ENCODE data around the gene ASAP2.

Gene ASAP2

DNA sequence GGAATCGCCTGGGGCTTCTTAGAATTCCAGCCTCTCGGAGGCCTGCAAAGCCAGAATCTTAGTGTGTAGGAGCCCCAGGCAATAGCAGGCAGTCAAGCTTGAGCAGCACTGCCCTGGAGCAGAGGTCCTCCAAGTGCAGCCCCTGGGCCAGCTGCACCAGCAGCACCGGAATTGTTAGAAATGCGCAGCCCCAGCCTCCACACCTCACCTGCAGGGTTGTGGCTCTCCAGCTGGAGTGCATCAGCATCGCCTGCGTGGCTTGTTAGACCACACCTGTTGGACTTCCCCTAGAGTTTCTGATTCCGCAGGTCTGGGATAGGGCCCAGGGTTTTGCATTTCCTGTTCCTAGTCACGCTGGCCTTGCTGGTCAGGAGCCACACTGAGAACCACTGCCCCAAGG is 100.3 kb downstream of the ASAP2 start:
- no peak for DNase-seq (ENCODE audit: low read depth, low spot score)
- Histone ChIP-seq H3K36me3 (ENCODE audit: insufficient read depth, low read length) (no peaks in the 10 kb centered on the region), H3K9me3 (ENCODE audit: low read depth, low read length) (no peaks in the 10 kb centered on the region), H3K9ac (ENCODE audit: insufficient read length) (no peak overlapping the region), H3K27ac (no peak overlapping the region), H3K4me3 (no peak overlapping the region)
- TF ChIP-seq FOXP2 (optimal IDR thresholded peaks at IDR 0.05; ENCODE audit: control extremely low read depth, extremely low read length, insufficient read depth) = no peak
- TF ChIP-seq EZH2 (IDR thresholded peaks at IDR 0.05) = no peak
- no peak for TF ChIP-seq POLR2AphosphoS5 (IDR thresholded peaks at IDR 0.05; ENCODE audit: borderline replicate concordance, low read depth, low read length)

GRCh38 chr2:9307535-9307934 is 100.9 kb downstream of the ASAP2 start:
- DNase-seq (ENCODE audit: low read depth, low spot score) = no peak
- H3K27ac ChIP-seq = no peak overlapping the region
- no peak overlapping the region for H3K4me3 ChIP-seq
- no peak for TF ChIP-seq EZH2 (IDR thresholded peaks at IDR 0.05)
- H3K36me3 ChIP-seq (ENCODE audit: insufficient read depth, low read length) = no peaks in the 10 kb centered on the region
- H3K9me3 ChIP-seq (ENCODE audit: low read depth, low read length) = no peaks in the 10 kb centered on the region
- no peak overlapping the region for H3K9ac ChIP-seq (ENCODE audit: insufficient read length)

DNA sequence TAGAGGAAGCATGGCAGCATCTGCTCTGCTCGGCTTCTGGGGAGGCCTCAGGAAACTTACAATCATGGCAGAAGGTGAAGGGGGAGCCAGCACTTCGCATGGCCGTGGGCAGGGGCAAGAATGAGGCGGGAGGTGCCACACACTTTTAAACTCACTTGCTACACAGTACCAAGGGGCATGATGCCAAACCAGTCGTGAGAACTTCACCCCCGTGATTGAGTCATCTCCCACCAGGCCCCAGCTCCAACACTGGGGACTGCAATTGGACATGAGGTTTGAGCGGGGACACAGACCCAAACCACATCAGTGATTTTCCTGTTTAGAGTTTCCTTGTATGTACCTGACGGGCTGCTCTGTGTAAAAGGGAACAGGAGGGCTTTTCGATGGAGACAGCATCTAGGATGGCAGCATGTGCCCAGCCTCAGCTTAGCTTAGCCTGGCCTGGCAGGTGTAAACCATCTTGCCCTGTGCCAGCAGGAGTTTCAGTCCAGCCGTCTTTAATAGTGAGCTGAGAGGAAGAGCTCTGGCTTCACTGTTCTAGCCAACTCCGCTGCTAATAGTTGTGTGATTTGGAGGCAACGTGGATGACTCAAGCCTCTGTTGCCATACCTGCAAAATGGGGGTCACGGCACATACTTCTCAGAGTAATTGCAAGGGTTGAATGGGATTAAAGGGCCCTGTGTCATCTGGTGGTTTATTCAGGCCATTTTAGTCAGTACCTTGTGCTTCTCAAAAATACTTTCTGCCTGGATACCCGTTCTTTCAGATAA is 101.8 kb downstream of the ASAP2 start:
- no peak overlapping the region for H3K4me3 ChIP-seq
- no peak for TF ChIP-seq POLR2AphosphoS5 (IDR thresholded peaks at IDR 0.05; ENCODE audit: borderline replicate concordance, low read depth, low read length)
- TF ChIP-seq EZH2 (IDR thresholded peaks at IDR 0.05) = no peak
- no peak for TF ChIP-seq FOXP2 (optimal IDR thresholded peaks at IDR 0.05; ENCODE audit: control extremely low read depth, extremely low read length, insufficient read depth)
- H3K27ac ChIP-seq = no peak overlapping the region
- H3K9ac ChIP-seq (ENCODE audit: insufficient read length) = no peak overlapping the region
- no peaks in the 10 kb centered on the region for H3K9me3 ChIP-seq (ENCODE audit: low read depth, low read length)
- DNase-seq (ENCODE audit: low read depth, low spot score) = no peak
- no peaks in the 10 kb centered on the region for H3K36me3 ChIP-seq (ENCODE audit: insufficient read depth, low read length)

DNA sequence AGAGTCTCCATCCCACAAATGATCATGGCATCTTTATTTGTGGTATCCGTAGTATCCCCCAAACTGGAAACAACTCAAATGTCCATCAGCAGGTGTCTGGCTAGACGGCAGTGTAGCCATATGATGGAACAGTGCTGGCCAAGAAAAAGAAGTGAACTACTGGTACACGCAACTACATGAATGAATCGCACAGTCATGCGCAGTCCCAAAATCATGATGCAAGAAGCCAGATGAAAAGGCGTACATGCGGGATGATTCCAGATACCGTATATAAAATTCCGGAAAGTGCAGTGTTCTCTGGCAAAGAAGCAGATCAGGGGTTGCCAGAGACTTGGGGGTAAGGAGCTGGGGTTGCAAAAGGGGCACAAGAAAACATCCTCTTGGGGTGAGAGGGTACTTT is 102.5 kb downstream of the ASAP2 start:
- DNase-seq (ENCODE audit: low read depth, low spot score) = no peak
- Histone ChIP-seq H3K36me3 (ENCODE audit: insufficient read depth, low read length) (no peaks in the 10 kb centered on the region), H3K9me3 (ENCODE audit: low read depth, low read length) (no peaks in the 10 kb centered on the region), H3K4me3 (no peak overlapping the region), H3K9ac (ENCODE audit: insufficient read length) (no peak overlapping the region), H3K27ac (no peak overlapping the region)
- TF ChIP-seq POLR2AphosphoS5 (IDR thresholded peaks at IDR 0.05; ENCODE audit: borderline replicate concordance, low read depth, low read length) (no peak), EZH2 (IDR thresholded peaks at IDR 0.05) (no peak), FOXP2 (optimal IDR thresholded peaks at IDR 0.05; ENCODE audit: control extremely low read depth, extremely low read length, insufficient read depth) (no peak)

DNA sequence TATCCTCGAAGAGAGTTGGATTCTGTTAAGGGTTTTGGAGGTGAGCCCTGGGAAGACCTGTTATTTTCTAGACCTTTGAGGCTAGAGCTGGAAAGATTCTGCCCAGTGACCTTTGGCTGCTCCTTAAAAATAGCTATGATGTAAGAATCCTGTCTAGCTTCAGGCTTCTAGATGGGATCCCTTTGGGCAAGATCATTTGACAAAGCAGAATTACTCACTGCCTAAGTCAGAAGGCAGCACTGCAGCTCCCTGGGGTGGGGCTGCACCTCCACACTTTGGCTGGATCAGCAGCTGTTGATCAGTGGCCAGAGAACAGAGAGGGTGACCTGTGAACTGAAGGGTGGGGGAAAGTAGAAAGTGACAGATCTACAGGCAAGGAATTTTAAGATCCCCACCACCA is 103.8 kb downstream of the ASAP2 start:
- Histone ChIP-seq H3K27ac (no peak overlapping the region), H3K36me3 (ENCODE audit: insufficient read depth, low read length) (no peaks in the 10 kb centered on the region), H3K9me3 (ENCODE audit: low read depth, low read length) (no peaks in the 10 kb centered on the region), H3K9ac (ENCODE audit: insufficient read length) (no peak overlapping the region), H3K4me3 (no peak overlapping the region)
- no peak for DNase-seq (ENCODE audit: low read depth, low spot score)
- TF ChIP-seq POLR2AphosphoS5 (IDR thresholded peaks at IDR 0.05; ENCODE audit: borderline replicate concordance, low read depth, low read length) (no peak), EZH2 (IDR thresholded peaks at IDR 0.05) (no peak), FOXP2 (optimal IDR thresholded peaks at IDR 0.05; ENCODE audit: control extremely low read depth, extremely low read length, insufficient read depth) (no peak)

DNA sequence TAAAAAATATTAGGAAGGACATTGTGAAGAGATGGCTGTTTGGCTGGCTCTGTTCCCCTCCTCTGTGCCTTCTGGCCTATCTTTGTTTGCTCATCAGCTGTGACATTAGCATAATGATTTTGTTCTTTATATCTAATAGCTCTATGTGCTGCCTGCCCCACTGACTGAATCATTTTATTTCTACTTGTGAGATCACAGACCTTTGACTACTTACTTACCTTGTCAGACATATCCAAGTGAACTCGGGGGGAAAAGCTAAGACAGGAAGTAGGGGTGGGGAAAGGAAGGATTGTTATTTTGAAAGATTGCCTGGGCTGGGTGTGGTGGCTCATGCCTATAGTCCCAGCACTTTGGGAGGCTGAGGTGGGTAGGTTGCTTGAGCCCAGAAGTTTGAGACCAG is 104.2 kb downstream of the ASAP2 start:
- DNase-seq (ENCODE audit: low read depth, low spot score) = no peak
- no peak overlapping the region for H3K4me3 ChIP-seq
- H3K36me3 ChIP-seq (ENCODE audit: insufficient read depth, low read length) = no peaks in the 10 kb centered on the region
- no peak overlapping the region for H3K9ac ChIP-seq (ENCODE audit: insufficient read length)
- no peak overlapping the region for H3K27ac ChIP-seq
- no peaks in the 10 kb centered on the region for H3K9me3 ChIP-seq (ENCODE audit: low read depth, low read length)
- TF ChIP-seq EZH2 (IDR thresholded peaks at IDR 0.05) = no peak
- TF ChIP-seq FOXP2 (optimal IDR thresholded peaks at IDR 0.05; ENCODE audit: control extremely low read depth, extremely low read length, insufficient read depth) = no peak
- TF ChIP-seq POLR2AphosphoS5 (IDR thresholded peaks at IDR 0.05; ENCODE audit: borderline replicate concordance, low read depth, low read length) = no peak

DNA sequence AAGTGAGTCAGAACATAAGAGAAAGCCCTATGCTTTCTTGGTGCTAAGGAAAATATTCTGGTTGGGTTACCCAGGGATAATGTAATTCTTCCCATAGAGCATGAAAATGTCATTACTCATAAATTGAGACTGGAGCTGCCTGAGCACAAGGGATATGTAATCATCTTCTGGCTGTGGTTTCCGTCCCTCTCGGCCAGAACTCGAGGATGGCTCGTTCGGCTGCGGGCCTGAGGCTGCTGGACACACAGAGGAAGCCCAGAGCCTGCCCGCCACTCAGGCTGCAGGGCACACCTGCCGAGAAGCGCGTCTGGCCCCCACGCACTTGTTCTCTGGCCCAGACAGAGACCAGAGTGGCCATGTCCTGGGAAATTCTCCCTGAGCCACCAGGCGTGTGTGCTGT is 104.9 kb downstream of the ASAP2 start:
- no peaks in the 10 kb centered on the region for H3K36me3 ChIP-seq (ENCODE audit: insufficient read depth, low read length)
- H3K4me3 ChIP-seq = no peak overlapping the region
- TF ChIP-seq POLR2AphosphoS5 (IDR thresholded peaks at IDR 0.05; ENCODE audit: borderline replicate concordance, low read depth, low read length) = no peak
- TF ChIP-seq FOXP2 (optimal IDR thresholded peaks at IDR 0.05; ENCODE audit: control extremely low read depth, extremely low read length, insufficient read depth) = no peak
- no peak overlapping the region for H3K27ac ChIP-seq
- H3K9me3 ChIP-seq (ENCODE audit: low read depth, low read length) = no peaks in the 10 kb centered on the region
- no peak overlapping the region for H3K9ac ChIP-seq (ENCODE audit: insufficient read length)
- DNase-seq (ENCODE audit: low read depth, low spot score) = no peak

DNA sequence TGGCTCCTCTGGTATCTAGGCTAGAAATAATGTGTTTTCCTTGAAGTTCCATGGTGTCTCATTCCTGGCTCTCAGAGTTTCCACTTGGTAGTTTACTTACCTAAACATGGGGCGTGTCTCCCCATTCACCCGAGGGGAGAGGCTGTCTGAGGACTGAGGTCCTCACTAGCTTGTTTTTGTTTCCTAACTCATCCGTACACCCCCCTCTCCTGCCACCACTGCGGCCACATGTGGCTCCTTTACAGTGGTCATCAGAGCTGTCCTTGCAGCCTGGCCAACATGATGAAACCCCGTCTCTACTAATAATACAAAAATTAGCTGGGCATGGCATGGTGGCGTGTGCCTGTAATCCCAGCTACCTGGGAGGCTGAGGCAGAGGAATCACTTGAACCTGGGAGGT is 106.0 kb downstream of the ASAP2 start:
- TF ChIP-seq FOXP2 (optimal IDR thresholded peaks at IDR 0.05; ENCODE audit: control extremely low read depth, extremely low read length, insufficient read depth) (no peak), EZH2 (IDR thresholded peaks at IDR 0.05) (no peak), POLR2AphosphoS5 (IDR thresholded peaks at IDR 0.05; ENCODE audit: borderline replicate concordance, low read depth, low read length) (no peak)
- no peak overlapping the region for H3K9ac ChIP-seq (ENCODE audit: insufficient read length)
- DNase-seq (ENCODE audit: low read depth, low spot score) = no peak
- no peak overlapping the region for H3K27ac ChIP-seq
- no peaks in the 10 kb centered on the region for H3K9me3 ChIP-seq (ENCODE audit: low read depth, low read length)
- no peaks in the 10 kb centered on the region for H3K36me3 ChIP-seq (ENCODE audit: insufficient read depth, low read length)
- no peak overlapping the region for H3K4me3 ChIP-seq

DNA sequence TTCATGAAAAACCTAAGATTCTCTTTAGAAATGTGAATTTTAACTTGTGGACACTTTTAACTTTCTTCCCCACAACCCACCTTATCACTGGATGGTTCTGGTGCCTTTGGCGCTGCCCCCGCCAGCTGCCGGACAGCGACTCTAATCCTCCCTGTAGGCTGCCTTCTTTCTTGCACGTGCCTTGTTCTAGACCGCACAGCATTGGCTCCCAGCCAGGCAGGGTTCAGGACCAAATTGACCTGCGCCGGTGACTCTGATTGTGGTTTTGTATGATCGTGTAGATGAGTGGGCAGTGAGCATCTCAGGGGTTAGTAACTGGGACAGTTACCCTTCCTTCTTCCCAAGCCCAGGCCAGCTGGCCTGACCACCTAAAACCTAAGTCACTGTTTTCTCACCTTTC is 106.8 kb downstream of the ASAP2 start:
- Histone ChIP-seq H3K27ac (no peak overlapping the region), H3K9ac (ENCODE audit: insufficient read length) (no peak overlapping the region), H3K4me3 (no peak overlapping the region), H3K9me3 (ENCODE audit: low read depth, low read length) (no peaks in the 10 kb centered on the region), H3K36me3 (ENCODE audit: insufficient read depth, low read length) (no peaks in the 10 kb centered on the region)
- no peak for DNase-seq (ENCODE audit: low read depth, low spot score)
- TF ChIP-seq EZH2 (IDR thresholded peaks at IDR 0.05) = no peak
- no peak for TF ChIP-seq POLR2AphosphoS5 (IDR thresholded peaks at IDR 0.05; ENCODE audit: borderline replicate concordance, low read depth, low read length)
- TF ChIP-seq FOXP2 (optimal IDR thresholded peaks at IDR 0.05; ENCODE audit: control extremely low read depth, extremely low read length, insufficient read depth) = no peak

Measured in SK-N-MC (cell line).